B cell (primary cell): ENCODE data around the gene PPARD. TPM values are rescaled to one million over a fixed set of nuclear protein-coding genes. Genes with fewer than 3 reads are reported as not detected.

Source experiments
- ATAC-seq: fragments of 200-7000 bp; cut with Tn5 transposase; one replicate; pipeline ENCODE4 v1.10.0; 2021; ENCODE audit warnings: low read depth, mild to moderate bottlenecking, moderate number of reproducible peaks, moderate library complexity
- CTCF ChIA-PET: fragments of 350-600 bp; sonication (Branson Sonifier 250); formaldehyde crosslinking; loops from one replicate; lab custom pipeline; 2021; ENCODE audit warnings: antibody characterized with exemption, inconsistent platforms; lab: Charles Lee
- POLR2A ChIA-PET: fragments of 350-600 bp; sonication (Branson Sonifier 250); formaldehyde crosslinking; loops from one replicate; lab custom pipeline; 2021; ENCODE audit warnings: antibody characterized with exemption; lab: Charles Lee
- DNase-seq: peaks from one replicate; pipeline ENCODE4 v3.0.0; 2013
- H2AFZ ChIP-seq: 2 replicates; pipeline ENCODE4 v1.6.1; 2012; ENCODE audit warnings: mild to moderate bottlenecking, low read depth, low read length; ENCODE audit not compliant: insufficient read depth, poor library complexity, severe bottlenecking
- H3K27ac ChIP-seq, 2 donors: 1 replicate in 1 of 2; 2 replicates in 1 of 2; pipeline ENCODE4 v1.5.1; 2012 to 2013; ENCODE audit warnings: low read length in 2 of 2, mild to moderate bottlenecking in 2 of 2, moderate library complexity in 1 of 2
- H3K27me3 ChIP-seq, 4 experiments: fragments of 200-600 bp in 1 of 4; sonication (generic) in 1 of 4; replicated peaks in 1 of 4; 1 replicate in 2 of 4; 2 replicates in 2 of 4; pipeline versions ENCODE4 v1.6.1 to v1.7.0; 2013 to 2016; ENCODE audit warnings: low read length in 3 of 4, mild to moderate bottlenecking in 2 of 4, mixed read lengths in 1 of 4, moderate library complexity in 1 of 4; ENCODE audit not compliant: insufficient read depth in 4 of 4, control insufficient read depth in 3 of 4; ENCODE audit errors: control extremely low read depth in 1 of 4
- H3K36me3 ChIP-seq, 2 experiments: replicated peaks in 1 of 2; 1 replicate in 1 of 2; 2 replicates in 1 of 2; pipeline versions ENCODE4 v1.6.1 to v1.7.1; 2013; ENCODE audit warnings: low read length in 1 of 2; ENCODE audit not compliant: insufficient read depth in 2 of 2, control insufficient read depth in 1 of 2; ENCODE audit errors: control extremely low read depth in 1 of 2, extremely low read depth in 1 of 2
- H3K4me1 ChIP-seq, 2 donors: fragments of 200-600 bp in 1 of 2; sonication (generic) in 1 of 2; 1 replicate in 1 of 2; 2 replicates in 1 of 2; pipeline versions ENCODE4 v1.5.1 to v1.6.1; 2013 to 2017; ENCODE audit warnings: low read length in 2 of 2; ENCODE audit not compliant: control insufficient read depth in 2 of 2, insufficient read depth in 2 of 2
- H3K4me2 ChIP-seq: replicated peaks from 2 replicates; pipeline ENCODE3; 2012; ENCODE audit warnings: mild to moderate bottlenecking, low read depth, low read length; ENCODE audit not compliant: poor library complexity, severe bottlenecking
- H3K4me3 ChIP-seq, 5 experiments: fragments of 200-600 bp in 1 of 5; sonication (generic) in 1 of 5; 1 replicate in 3 of 5; 2 replicates in 2 of 5; pipeline versions ENCODE4 v1.5.1 to v1.7.0; 2011 to 2016; ENCODE audit warnings: low read length in 4 of 5, mild to moderate bottlenecking in 4 of 5, low read depth in 2 of 5, control low read depth in 1 of 5, moderate library complexity in 1 of 5; ENCODE audit not compliant: insufficient read depth in 1 of 5; ENCODE audit errors: control extremely low read depth in 1 of 5, extremely low read depth in 1 of 5
- H3K79me2 ChIP-seq: fragments of 200-600 bp; sonication (generic); one replicate; pipeline ENCODE4 v1.6.0; 2016; ENCODE audit warnings: low read length; ENCODE audit not compliant: control insufficient read depth, insufficient read depth
- H3K9ac ChIP-seq: fragments of 200-600 bp; sonication (generic); 2 replicates; pipeline ENCODE4 v1.6.1; 2017; ENCODE audit warnings: mild to moderate bottlenecking, low read length, moderate library complexity
- H3K9me3 ChIP-seq, 3 donors: one replicate each; pipeline versions ENCODE4 v1.6.1 to v1.7.1; 2013; ENCODE audit warnings: low read length in 2 of 3; ENCODE audit not compliant: control insufficient read depth in 2 of 3, insufficient read depth in 1 of 3; ENCODE audit errors: control extremely low read depth in 1 of 3
- H4K20me1 ChIP-seq: 2 replicates; pipeline ENCODE4 v1.6.0; 2012; ENCODE audit warnings: mild to moderate bottlenecking, low read length; ENCODE audit not compliant: insufficient read depth, control insufficient read depth, poor library complexity, severe bottlenecking
- H3K27ac Mint-ChIP-seq: one replicate; pipeline ENCODE4 v1.8.0; 2021; ENCODE audit warnings: mixed read lengths
- H3K27me3 Mint-ChIP-seq: one replicate; pipeline ENCODE4 v1.8.0; 2021; ENCODE audit warnings: mixed read lengths
- H3K4me1 Mint-ChIP-seq: one replicate; pipeline ENCODE4 v1.8.0; 2021; ENCODE audit warnings: mixed read lengths
- H3K4me3 Mint-ChIP-seq: one replicate; pipeline ENCODE4 v1.8.0; 2021; ENCODE audit warnings: mixed read lengths
- H3K9me3 Mint-ChIP-seq: one replicate; pipeline ENCODE4 v1.8.0; 2022; ENCODE audit warnings: mixed read lengths; ENCODE audit not compliant: insufficient read depth
- EZH2 ChIP-seq: IDR thresholded peaks from 2 replicates; pipeline ENCODE4 v1.6.1; 2012; ENCODE audit warnings: borderline replicate concordance, low read depth, mild to moderate bottlenecking, moderate library complexity, low read length; ENCODE audit not compliant: insufficient read depth, poor library complexity, severe bottlenecking
- WGBS: methylation state at CpG from one replicate; pipeline ENCODE4 v1.1.5; 2013; ENCODE audit warnings: missing lambda C conversion rate; ENCODE audit not compliant: insufficient coverage; 5-methylcytosine and 5-hydroxymethylcytosine counted together
- intact Hi-C: fragments of 100-400 bp; cut with micrococcal nuclease; formaldehyde crosslinking; loops from one replicate; pipeline ENCODE4 v1.10.0; 2022
- polyA plus RNA-seq: library from polyadenylated mRNA; depleted of rRNA; stranded (reverse); fragments of >200 nt; gene quantifications from 2 replicates; pipeline ENCODE4 v1.2.3, GENCODE V29; 2012
- total RNA-seq, 2 donors: library from RNA; stranded (reverse); fragments of 120-200 nt in 1 of 2; gene quantifications; 1 replicate in 1 of 2; 2 replicates in 1 of 2; pipeline versions ENCODE4 v1.2.3 to v1.2.4, GENCODE V29; 2013 to 2022
- TF ChIP-seq, protein P1 (sequence below): fragments of 200-600 bp; IDR thresholded peaks from one replicate; pipeline ENCODE4 v1.8.0; 2022; ENCODE audit warnings: antibody characterized with exemption, mild to moderate bottlenecking

Gene PPARD
- total and polyA plus RNA-seq, 2 donors (not counting 1 experiment from before 2014, with no cell fraction given): 37.9 to 38.9 TPM

DNA sequence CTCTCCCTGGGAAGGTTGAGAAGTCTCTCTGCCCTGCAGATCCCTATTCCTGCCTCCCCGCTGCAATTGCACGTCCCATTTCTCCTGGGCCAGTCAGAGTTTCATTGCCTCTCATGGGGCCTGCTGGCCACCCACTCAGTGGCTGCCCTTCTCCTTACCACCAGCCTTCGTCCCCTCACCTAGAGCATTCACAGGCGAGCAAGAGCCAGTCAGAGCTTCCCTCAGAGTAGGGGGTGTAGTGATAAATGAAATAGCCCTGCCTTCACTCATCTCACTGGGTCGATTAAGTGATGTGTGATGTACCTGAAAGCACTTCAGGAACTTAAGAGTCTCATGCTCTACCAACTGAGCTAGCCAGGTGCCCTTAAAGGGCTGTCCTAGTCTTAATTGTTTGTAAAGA is 57.8 kb downstream of the PPARD start:
- Histone ChIP-seq H3K79me2 (peaks cover 15% of the 10 kb centered on the region), H2AFZ (no peak overlapping the region), H3K4me3 (no peak overlapping the region), H4K20me1 (peaks cover 31% of the 10 kb centered on the region), H3K36me3 (peaks cover 0 to 8% of the 10 kb centered on the region in 2 experiments), H3K9me3 (no peaks in the 10 kb centered on the region), H3K4me2 (no peak overlapping the region), H3K27ac (no peak overlapping the region), H3K4me1 (peaks cover 0 to 7% of the 10 kb centered on the region in 2 donors), H3K9ac (no peak overlapping the region), H3K27me3 (no peaks in the 10 kb centered on the region)
- TF ChIP-seq, protein P1, sequence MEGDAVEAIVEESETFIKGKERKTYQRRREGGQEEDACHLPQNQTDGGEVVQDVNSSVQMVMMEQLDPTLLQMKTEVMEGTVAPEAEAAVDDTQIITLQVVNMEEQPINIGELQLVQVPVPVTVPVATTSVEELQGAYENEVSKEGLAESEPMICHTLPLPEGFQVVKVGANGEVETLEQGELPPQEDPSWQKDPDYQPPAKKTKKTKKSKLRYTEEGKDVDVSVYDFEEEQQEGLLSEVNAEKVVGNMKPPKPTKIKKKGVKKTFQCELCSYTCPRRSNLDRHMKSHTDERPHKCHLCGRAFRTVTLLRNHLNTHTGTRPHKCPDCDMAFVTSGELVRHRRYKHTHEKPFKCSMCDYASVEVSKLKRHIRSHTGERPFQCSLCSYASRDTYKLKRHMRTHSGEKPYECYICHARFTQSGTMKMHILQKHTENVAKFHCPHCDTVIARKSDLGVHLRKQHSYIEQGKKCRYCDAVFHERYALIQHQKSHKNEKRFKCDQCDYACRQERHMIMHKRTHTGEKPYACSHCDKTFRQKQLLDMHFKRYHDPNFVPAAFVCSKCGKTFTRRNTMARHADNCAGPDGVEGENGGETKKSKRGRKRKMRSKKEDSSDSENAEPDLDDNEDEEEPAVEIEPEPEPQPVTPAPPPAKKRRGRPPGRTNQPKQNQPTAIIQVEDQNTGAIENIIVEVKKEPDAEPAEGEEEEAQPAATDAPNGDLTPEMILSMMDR: no peak
- TF ChIP-seq EZH2: no peak
- no peaks in the 10 kb centered on the region for H3K9me3 Mint-ChIP-seq
- H3K4me3 Mint-ChIP-seq: no peak overlapping the region
- WGBS: 94% methylated on average over 2 of the region's 5 CpGs
- no peaks in the 10 kb centered on the region for H3K27me3 Mint-ChIP-seq
- intact Hi-C loops: no loop called here
- POLR2A ChIA-PET: no interaction called here
- no peak for DNase-seq
- H3K27ac Mint-ChIP-seq: no peak overlapping the region
- ATAC-seq: no peak
- CTCF ChIA-PET: interaction anchor here (1.3 kb wide), 1 partner anchor 15 kb away, joined by 3 read pairs; no protein-coding TSS in a partner anchor
- H3K4me1 Mint-ChIP-seq: peaks cover 13% of the 10 kb centered on the region

DNA sequence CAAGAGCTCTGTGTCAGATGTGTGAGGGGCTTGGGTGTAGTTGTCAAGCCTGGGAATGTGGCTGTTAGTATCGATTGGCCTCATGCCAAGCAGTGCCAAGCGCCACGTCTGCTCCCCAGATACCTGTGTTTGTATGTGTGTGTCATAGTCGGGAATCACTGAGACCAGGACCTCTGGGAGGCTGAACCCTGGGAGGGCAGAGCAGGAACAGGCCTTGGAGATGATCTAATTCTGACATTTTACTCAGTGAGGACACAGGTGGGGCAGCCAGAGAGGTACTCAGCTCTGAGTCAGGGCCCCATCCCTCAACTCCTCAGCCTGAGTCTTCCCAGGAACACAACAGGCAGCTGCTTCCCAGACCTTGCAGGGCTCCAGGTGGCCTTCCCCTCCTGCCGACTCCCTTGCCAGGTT is 58.5 kb downstream of the PPARD start:
- no peaks in the 10 kb centered on the region for H3K27me3 Mint-ChIP-seq
- no peaks in the 10 kb centered on the region for H3K27me3 ChIP-seq
- ATAC-seq: no peak
- peaks cover 11% of the 10 kb centered on the region for H3K79me2 ChIP-seq
- no peak overlapping the region for H3K4me2 ChIP-seq
- ChIA-PET CTCF (interaction anchor here (1.3 kb wide), 1 partner anchor 14 kb away, joined by 3 read pairs; no protein-coding TSS in a partner anchor), POLR2A (no interaction called here)
- H3K36me3 ChIP-seq: peaks cover 0 to 8% of the 10 kb centered on the region in 2 experiments
- 90% methylated on average over 5 of the region's 5 CpGs for WGBS
- H2AFZ ChIP-seq: no peak overlapping the region
- no peak for DNase-seq
- H3K27ac Mint-ChIP-seq: no peak overlapping the region
- peaks cover 28% of the 10 kb centered on the region for H4K20me1 ChIP-seq
- H3K4me1 ChIP-seq: peaks cover 0 to under 1% of the 10 kb centered on the region in 2 donors
- H3K9me3 Mint-ChIP-seq: no peaks in the 10 kb centered on the region
- H3K4me3 Mint-ChIP-seq: no peak overlapping the region
- H3K27ac ChIP-seq: no peak overlapping the region
- no peaks in the 10 kb centered on the region for H3K9me3 ChIP-seq
- no peak overlapping the region for H3K9ac ChIP-seq
- TF ChIP-seq, protein P1: no peak
- no peak for TF ChIP-seq EZH2
- no peak overlapping the region for H3K4me3 ChIP-seq
- H3K4me1 Mint-ChIP-seq: peaks cover 5% of the 10 kb centered on the region
- intact Hi-C loops: no loop called here
